Hepatocyte (in vitro differentiated cells): ENCODE results near the gene CKAP5.

Source experiments
- CTCF ChIP-seq: fragments of 200-600 bp; sonication (generic); IDR thresholded peaks from 2 replicates; pipeline ENCODE4 v1.5.1; 2016; ENCODE audit warnings: antibody characterized with exemption, mild to moderate bottlenecking; ENCODE audit not compliant: poor library complexity
- EZH2 ChIP-seq: fragments of 200-600 bp; sonication (generic); IDR thresholded peaks from 2 replicates; pipeline ENCODE4 v1.6.1; 2016; ENCODE audit warnings: antibody characterized with exemption, mild to moderate bottlenecking, borderline replicate concordance

GRCh38 chr11:46894506-46894905 is 48.4 kb upstream of the CKAP5 start:
- TF ChIP-seq EZH2 (no peak), CTCF (no peak)
